GM15510 (cell line): Measurements from ENCODE around the gene NTRK3.

Experiments used
- POLR2A ChIP-seq: IDR thresholded peaks from 3 replicates; pipeline ENCODE4 v1.6.1; 2011; ENCODE audit warnings: borderline replicate concordance; ENCODE audit not compliant: insufficient read length; ENCODE audit errors: extremely low read depth

NTRK3 gene

DNA sequence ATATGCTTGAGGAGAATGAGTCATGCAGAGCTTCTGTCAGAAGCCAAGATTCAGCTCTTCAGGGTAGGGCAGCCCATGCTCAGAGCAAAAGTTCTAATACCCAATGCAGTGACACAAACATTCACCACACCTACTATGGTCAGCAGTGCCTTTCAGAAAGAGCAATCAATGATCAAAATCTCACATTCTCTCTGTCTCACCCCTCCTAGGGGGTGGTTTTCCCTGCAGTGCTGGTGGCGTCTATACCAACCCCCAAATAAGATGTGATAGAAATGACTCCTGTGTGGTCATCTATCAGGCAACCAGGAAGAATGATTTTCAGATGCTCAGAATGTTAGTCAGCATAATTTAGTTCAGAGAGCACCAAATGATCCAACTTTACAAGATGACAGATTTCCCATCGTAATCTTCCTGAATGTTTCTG lies 385.3 kb downstream of the NTRK3 start:
- no peak for TF ChIP-seq POLR2A

DNA sequence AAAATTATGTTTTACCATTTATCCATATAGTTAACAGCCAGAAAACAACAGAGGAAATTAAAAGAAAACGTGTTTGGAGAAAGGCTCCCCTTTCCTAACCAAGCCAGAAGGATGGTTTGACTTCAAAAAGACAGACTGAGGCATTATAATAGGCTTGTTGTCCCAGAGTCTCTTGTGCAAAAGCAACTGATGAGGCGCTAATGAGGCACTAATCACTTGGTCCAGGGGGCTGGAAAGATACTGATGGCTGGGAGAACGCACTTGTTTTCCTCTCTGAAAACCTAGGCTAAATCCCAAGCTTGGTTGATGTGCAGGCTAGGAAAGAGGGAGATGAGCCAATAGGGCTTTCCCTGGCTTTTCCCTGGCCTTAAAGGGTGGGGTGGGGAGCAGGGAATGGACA lies 389.6 kb downstream of the NTRK3 start:
- no peak for TF ChIP-seq POLR2A

DNA sequence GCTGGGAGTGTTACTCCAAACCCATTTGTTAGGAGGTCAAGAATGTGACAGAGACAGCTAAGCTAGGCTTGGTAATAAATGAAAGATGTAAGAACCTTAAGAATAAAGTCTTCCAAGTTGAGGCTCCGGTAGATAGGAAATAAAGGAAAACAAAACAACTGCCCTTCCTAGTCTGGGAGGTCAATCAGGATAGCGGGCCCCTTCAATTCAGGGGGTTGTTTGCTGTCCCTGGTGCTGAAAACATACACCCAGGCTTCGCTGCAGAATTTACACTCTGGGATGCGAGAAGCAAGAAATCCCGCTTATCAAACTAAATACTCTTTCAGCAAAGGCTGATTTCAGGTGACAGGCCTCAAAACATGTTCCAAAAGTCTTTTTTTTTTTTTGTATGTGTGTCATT lies 393.4 kb downstream of the NTRK3 start:
- TF ChIP-seq POLR2A, result no peak

DNA sequence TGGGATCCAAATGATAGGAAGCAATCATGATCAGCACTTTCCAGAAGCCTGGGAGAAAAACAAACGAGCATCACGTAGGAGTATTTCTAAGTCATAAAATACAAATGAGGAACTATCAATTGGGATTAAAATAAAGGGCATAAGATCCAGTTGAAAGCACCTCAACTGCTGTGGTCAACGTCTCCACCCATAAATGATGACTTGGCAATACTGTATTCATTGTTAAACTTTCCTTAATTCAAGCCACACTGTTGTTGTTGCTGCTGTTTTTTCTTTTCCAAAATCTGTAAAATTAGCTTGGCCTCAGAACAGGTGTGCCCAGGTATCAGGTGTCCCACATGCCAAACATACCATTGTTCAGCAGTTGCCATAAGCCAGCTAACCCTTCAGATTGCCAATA lies 395.8 kb downstream of the NTRK3 start:
- no peak for TF ChIP-seq POLR2A

DNA sequence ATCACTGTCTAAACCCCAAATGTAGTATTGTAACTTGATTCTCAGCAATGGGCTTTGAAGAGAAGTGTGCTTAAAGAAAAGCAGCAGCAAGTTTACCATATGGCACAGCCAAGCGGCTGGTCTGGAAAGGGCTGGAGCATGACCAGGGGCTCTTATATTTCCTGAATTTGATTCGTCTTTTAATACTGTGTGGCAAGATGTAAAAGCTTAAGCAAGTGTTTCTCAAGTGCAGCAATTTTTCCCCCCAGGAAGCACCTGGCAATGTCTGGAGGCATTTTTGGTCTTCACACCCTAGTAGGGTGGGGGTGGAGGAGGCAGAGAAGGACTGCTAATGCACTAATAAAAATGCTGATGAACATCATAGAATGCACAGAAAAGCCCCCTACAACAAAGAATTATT lies 397.9 kb downstream of the NTRK3 start:
- TF ChIP-seq POLR2A, result no peak

DNA sequence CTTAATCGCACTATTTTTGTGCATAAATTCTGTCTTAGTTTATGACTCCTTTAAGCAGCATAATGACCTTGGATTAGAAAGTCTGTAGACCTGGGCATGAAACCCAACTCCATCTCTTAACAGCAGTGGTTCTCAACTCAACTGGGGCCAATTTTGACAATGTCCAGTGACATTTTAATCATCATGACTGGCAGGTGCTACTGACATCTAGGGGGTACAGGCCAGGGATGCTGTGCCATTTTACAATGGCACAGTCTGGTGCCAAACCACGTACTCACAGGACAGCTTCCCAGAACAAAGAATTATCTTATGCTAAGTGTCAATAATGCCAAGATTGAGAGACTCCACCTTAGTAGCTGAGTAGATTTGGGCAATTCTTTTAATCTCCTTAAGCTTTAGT lies 405.0 kb downstream of the NTRK3 start:
- TF ChIP-seq POLR2A, result no peak

DNA sequence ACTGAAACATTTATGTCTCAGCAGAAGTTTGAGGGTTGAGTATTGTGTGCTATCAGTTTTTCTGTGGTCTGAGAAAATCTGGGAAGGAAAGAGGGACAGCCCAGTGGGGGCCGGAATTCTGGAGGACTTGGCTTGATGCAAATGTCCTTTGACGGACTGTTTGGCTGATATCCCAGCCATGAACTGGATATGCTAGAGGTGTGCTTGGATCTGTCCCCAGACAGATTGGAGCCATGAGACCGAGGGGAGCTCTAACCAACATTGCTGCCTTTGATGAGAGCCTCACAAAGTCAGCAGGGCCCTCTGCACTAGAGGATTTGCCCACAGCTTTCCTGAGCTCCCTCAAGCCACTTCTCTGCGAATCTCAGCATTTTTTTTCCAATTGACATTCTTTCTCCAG lies 405.6 kb downstream of the NTRK3 start:
- no peak for TF ChIP-seq POLR2A

DNA sequence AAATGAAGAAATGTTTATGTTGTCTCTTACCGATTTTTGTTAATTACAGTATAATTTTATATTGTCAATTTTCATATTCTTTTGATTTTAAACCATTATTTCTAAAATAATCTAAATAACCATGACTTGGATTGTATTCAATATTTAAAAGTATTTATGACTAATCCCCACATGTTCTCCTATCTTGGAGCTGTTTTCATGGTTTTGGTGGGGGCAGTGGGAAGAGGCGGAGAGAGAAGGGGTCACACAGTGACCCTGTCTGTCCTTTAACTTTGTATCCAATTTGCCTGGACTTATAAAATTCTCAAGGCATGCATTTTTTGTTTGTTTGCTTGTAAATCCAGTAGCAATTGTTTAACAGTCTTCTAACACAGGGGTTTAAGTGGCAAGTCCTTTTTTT lies 407.4 kb downstream of the NTRK3 start:
- no peak for TF ChIP-seq POLR2A

DNA sequence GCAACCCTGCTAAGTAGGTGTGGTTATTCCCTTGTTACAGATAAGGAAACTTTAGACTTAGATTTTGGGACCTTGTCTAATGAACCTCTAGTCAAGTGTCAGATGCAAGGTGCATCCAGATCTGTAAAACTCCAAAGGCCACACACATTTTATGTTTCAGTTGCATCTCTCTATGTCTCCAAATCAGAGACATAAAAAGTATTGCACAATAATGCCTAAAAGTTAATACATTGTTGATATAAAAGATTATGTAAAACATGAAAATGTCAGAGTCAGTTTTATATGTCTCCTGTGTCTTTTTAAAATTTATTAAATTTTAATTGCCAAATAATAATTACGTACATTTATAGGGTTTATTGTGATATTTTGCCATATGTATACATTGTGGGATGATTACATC lies 408.5 kb downstream of the NTRK3 start:
- no peak for TF ChIP-seq POLR2A

DNA sequence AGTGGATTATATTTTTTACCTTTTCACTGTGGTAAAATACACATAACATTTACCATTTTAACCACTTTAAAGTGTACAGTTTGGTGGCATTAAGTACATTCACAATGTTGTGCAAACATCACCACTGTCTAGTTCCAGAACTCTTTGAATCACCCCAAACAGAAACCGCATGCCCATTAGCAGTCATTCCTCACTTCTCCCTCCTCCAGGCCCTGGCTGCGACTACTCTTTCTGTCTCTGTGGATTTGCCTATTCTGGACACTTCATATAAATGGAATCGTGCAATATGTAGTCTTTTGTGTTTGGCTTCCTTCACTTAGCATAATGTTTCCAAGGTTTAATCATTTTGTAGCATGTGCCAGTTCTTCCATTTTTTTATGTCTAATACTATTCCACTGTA lies 409.8 kb downstream of the NTRK3 start:
- no peak for TF ChIP-seq POLR2A

DNA sequence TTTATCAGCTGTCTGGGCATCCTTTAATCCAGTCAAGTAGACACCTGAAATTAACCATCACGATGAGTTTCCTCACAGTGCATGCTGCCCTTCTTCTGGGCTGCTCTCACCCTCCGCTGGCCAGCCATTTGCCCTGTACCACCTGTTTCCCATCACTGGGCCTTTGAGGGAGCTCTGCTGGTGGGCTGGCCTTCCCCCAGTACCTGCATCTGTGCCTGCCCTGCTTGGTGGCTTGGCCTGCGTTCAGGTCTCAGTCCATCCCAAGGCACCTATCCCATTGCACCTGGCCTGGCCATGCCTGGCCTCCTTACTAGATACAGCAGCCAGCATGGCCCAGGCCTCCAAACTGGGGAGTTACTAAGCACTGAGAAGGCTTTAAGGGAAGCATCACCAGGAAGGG lies 413.2 kb downstream of the NTRK3 start:
- TF ChIP-seq POLR2A, result no peak

DNA sequence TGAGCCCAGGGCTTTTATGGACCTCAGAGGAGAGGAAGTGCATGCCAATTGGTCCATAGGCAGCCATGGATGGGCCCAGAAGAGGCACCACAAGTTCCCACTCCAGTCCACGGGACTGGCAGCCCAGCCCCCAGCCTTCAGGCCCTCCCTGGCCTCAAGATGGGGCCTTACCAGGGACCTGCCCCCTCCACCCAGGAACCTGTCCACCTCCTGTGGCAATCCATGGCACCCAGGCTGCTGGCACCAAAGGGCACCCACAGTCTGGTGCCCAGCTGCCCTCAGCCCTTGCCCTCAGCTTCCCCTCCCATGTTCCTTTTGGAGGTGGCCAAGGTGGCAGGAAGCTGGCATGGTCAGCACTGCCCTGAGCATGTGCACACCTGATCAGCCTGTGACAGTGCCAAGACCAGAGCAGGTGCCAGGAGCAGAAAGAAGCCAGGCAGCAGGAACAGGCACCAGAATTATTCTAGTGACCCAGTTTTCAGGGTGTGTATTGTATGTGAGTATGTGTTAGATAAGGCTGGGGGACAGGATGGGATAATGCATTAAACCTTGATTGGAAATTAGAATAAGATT lies 415.0 kb downstream of the NTRK3 start:
- TF ChIP-seq POLR2A, result no peak

DNA sequence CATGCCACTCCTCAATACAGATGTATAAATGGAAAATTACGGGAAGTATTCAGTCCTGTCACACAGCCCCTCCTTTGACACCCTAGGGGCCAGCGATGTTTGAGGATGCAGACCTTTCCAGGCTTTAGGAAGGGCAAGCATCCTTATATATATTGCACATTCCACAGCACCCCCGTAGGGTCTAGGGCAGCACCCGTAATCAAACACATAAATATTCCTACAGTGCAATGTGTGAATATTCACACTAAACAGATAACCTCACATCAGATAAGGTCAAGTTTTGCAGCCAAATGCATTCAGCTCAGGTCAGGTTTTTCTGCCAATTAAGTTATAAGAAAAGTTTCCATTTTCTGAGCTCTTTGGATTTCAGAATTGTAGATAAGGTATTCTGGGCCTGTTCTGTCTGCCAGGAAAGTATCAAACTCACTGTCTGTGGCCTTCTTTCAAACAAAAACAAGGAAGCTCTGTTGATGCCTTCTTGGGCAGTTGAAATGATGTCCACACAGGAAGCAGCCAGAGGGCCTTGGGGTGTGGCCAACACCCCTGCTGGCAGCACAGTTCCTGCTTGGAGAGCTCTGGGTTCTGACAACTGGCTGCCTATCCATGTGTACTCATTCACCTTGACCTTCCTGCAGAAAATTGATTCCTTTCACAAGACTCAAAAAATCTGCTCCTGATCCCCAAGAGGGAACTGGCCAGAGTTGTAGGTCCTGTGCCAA lies 427.0 kb downstream of the NTRK3 start:
- no peak for TF ChIP-seq POLR2A

DNA sequence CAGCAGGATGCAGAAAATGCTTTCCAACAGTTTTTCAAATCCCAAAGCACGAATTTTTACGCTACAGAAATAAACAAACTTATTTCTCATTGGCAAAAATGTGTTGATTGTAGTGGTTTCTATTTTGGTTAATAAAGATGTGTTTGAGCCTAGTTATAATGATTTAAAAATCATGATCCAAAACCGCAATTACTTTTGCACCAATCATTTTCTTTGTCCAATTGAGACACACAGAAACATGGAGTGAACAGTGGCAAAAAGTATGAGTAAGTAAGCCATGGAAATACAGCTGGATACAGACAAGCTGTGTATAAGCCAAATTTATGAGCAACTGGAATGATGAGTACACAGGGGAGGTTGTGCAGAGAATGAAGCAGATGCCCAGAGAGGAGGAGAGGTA lies 427.9 kb downstream of the NTRK3 start:
- TF ChIP-seq POLR2A, result no peak

DNA sequence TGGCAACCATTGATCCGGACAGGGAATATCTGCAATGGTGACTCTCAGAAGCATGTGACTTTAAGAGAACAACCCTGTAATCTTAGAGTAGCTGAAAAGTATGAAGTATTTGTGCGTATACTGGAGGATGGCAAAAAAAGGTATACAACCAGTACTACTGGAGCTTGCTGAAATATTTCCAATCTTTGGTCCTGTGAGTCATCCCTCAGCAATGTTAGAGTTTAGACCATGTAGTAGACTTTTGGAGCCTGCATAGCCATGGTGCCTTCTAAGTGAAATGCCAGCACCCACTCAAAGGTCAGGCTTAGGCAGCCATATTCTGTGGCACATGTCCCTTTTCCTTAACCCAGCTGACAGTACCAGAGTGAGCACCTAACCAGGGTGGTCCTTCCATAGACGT lies 429.4 kb downstream of the NTRK3 start:
- no peak for TF ChIP-seq POLR2A

DNA sequence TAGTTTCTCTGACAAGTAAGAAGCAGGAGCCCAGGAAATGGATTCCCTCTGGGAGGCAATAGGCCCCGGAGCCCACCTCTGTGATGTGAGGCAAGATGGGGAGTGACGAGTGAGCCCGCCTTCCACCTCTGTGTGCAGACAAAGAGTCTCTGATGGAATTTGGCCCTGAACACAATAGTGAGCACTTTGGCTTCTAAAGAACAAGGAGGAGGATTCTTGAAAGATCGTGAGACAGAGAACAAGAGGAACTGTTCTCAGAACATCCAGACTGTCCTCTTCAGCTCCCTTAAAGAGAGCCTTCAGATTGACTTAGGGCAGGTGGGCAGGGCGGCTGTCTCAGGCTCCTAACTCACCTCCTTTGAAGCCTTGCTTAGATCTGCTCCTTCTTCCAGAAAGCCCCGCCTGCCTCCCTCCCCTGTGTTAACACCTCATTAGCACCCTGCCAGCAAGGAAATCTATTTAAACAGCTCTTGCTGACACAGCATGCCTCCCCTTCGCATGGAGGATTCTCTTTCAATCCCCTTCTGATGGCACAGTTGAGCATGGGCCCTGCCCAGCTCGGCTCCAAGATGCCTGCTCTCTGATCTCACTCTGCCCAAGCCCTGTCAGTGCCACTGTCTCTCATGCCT lies 430.3 kb downstream of the NTRK3 start:
- TF ChIP-seq POLR2A, result no peak
